ENCODE measurements around the gene MRPS21. TPM values are rescaled to one million over a fixed set of nuclear protein-coding genes. Genes with fewer than 3 reads are reported as not detected.

The MRPS21 gene
- total and polyA plus RNA-seq, 2 donors: 33.6 to 68.5 TPM

Other genes with a start within 250 kb of the MRPS21 start
- gene VPS45, start 226.1 kb upstream of the MRPS21 start, total RNA-seq: 102 TPM
- gene VPS45, start 226.1 kb upstream of the MRPS21 start, polyA plus RNA-seq: 28.8 TPM
- 49.9 TPM for gene PLEKHO1, start 143.9 kb upstream of the MRPS21 start, total RNA-seq
- 207 TPM for gene PLEKHO1, start 143.9 kb upstream of the MRPS21 start, polyA plus RNA-seq
- gene ANP32E, start 57.7 kb upstream of the MRPS21 start, total RNA-seq: 38.8 TPM
- gene ANP32E, start 57.7 kb upstream of the MRPS21 start, polyA plus RNA-seq: 30.8 TPM
- gene CA14, start 36.1 kb upstream of the MRPS21 start, total RNA-seq: 0.37 TPM
- 1.9 TPM for gene CA14, start 36.1 kb upstream of the MRPS21 start, polyA plus RNA-seq
- 73.0 TPM for gene APH1A, start 24.8 kb upstream of the MRPS21 start, total RNA-seq
- gene APH1A, start 24.8 kb upstream of the MRPS21 start, polyA plus RNA-seq: 114 TPM
- 74.2 TPM for gene C1orf54, start 21.1 kb upstream of the MRPS21 start, total RNA-seq
- 21.5 TPM for gene C1orf54, start 21.1 kb upstream of the MRPS21 start, polyA plus RNA-seq
- 2.4 TPM for gene CIART, start 11.3 kb upstream of the MRPS21 start, total RNA-seq
- 13.0 TPM for gene CIART, start 11.3 kb upstream of the MRPS21 start, polyA plus RNA-seq
- 66.6 TPM for gene PRPF3, start 27.7 kb downstream of the MRPS21 start, total RNA-seq
- gene PRPF3, start 27.7 kb downstream of the MRPS21 start, polyA plus RNA-seq: 34.9 TPM
- gene RPRD2, start 70.3 kb downstream of the MRPS21 start, total RNA-seq: 23.4 TPM
- 19.3 TPM for gene RPRD2, start 70.3 kb downstream of the MRPS21 start, polyA plus RNA-seq
- gene TARS2, start 193.6 kb downstream of the MRPS21 start, total RNA-seq: 18.0 TPM
- 15.8 TPM for gene TARS2, start 193.6 kb downstream of the MRPS21 start, polyA plus RNA-seq
- 8.7 TPM for gene ECM1, start 214.2 kb downstream of the MRPS21 start, total RNA-seq
- gene ECM1, start 214.2 kb downstream of the MRPS21 start, polyA plus RNA-seq: 40.8 TPM
- not detected for gene FALEC, start 221.9 kb downstream of the MRPS21 start, total RNA-seq
- 0.47 TPM for gene FALEC, start 221.9 kb downstream of the MRPS21 start, polyA plus RNA-seq